Progenitor cell of endocrine pancreas (in vitro differentiated cells): Measurements from ENCODE around the gene ACTR5. TPM values are rescaled to one million over a fixed set of nuclear protein-coding genes. Genes with fewer than 3 reads are reported as not detected.

Experiments used
- DNase-seq: peaks from one replicate; pipeline ENCODE4 v3.0.0; 2021; ENCODE audit warnings: low spot score; ENCODE audit not compliant: unreplicated experiment
- H3K27ac Mint-ChIP-seq: 2 replicates; pipeline ENCODE4 v1.8.0; 2021; ENCODE audit warnings: mild to moderate bottlenecking, moderate library complexity, mixed read lengths
- H3K27me3 Mint-ChIP-seq: 2 replicates; pipeline ENCODE4 v1.8.0; 2021; ENCODE audit warnings: mixed read lengths
- H3K36me3 Mint-ChIP-seq: 2 replicates; pipeline ENCODE4 v1.8.0; 2022; ENCODE audit warnings: mixed read lengths; ENCODE audit not compliant: insufficient read depth
- H3K4me1 Mint-ChIP-seq: 2 replicates; pipeline ENCODE4 v1.8.0; 2021; ENCODE audit warnings: low read depth, mixed read lengths
- H3K4me3 Mint-ChIP-seq: 2 replicates; pipeline ENCODE4 v1.8.0; 2021; ENCODE audit warnings: low read depth, mild to moderate bottlenecking, moderate library complexity, mixed read lengths
- H3K9me3 Mint-ChIP-seq: 2 replicates; pipeline ENCODE4 v1.8.0; 2021; ENCODE audit warnings: low read depth, mixed read lengths
- total RNA-seq: library from RNA; stranded (reverse); gene quantifications from 2 replicates; pipeline ENCODE4 v1.2.1, GENCODE V29; 2021
- TF ChIP-seq, protein P1 (sequence below): fragments of 200-600 bp; sonication (generic); IDR thresholded peaks from one replicate; pipeline ENCODE4 v1.5.0; 2021; ENCODE audit warnings: antibody characterized with exemption, mild to moderate bottlenecking; ENCODE audit not compliant: unreplicated experiment

The ACTR5 gene
- total RNA-seq, 1 donor from 2014 or later = 9.8 TPM

DNA sequence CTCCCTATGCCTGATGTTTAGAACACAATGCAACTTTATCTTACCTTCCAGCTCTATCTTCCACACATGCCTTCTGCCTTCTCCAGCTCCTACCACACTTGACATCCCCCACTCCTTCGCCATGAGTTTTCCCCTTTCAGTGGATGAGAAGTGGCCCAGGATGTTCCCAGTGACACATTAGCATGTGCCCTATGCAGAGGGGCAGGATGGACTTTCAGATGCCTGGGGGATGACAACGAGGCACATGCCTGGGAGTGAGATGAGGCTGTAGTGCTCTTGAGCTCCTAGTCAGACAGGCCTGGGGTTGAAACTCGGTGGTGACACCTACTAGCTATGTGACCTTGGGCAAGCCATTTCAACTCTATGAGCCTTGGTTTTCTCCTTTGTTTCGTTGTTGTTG, 44.1 kb upstream of the ACTR5 start:
- no peak overlapping the region for H3K27ac Mint-ChIP-seq
- H3K4me3 Mint-ChIP-seq = no peak overlapping the region
- H3K9me3 Mint-ChIP-seq = no peaks in the 10 kb centered on the region
- H3K27me3 Mint-ChIP-seq = peaks cover 28% of the 10 kb centered on the region
- H3K36me3 Mint-ChIP-seq = no peaks in the 10 kb centered on the region
- TF ChIP-seq, protein P1, sequence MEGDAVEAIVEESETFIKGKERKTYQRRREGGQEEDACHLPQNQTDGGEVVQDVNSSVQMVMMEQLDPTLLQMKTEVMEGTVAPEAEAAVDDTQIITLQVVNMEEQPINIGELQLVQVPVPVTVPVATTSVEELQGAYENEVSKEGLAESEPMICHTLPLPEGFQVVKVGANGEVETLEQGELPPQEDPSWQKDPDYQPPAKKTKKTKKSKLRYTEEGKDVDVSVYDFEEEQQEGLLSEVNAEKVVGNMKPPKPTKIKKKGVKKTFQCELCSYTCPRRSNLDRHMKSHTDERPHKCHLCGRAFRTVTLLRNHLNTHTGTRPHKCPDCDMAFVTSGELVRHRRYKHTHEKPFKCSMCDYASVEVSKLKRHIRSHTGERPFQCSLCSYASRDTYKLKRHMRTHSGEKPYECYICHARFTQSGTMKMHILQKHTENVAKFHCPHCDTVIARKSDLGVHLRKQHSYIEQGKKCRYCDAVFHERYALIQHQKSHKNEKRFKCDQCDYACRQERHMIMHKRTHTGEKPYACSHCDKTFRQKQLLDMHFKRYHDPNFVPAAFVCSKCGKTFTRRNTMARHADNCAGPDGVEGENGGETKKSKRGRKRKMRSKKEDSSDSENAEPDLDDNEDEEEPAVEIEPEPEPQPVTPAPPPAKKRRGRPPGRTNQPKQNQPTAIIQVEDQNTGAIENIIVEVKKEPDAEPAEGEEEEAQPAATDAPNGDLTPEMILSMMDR = no peak
- no peaks in the 10 kb centered on the region for H3K4me1 Mint-ChIP-seq
- DNase-seq = no peak

GRCh38 chr20:38706509-38706908, 41.8 kb upstream of the ACTR5 start:
- TF ChIP-seq, protein P1 = no peak
- H3K4me1 Mint-ChIP-seq = no peaks in the 10 kb centered on the region
- peaks cover 28% of the 10 kb centered on the region for H3K27me3 Mint-ChIP-seq

GRCh38 chr20:38714308-38714707, 34.0 kb upstream of the ACTR5 start:
- no peak for DNase-seq
- Mint-ChIP-seq H3K27me3 (peaks cover 68% of the 10 kb centered on the region), H3K4me3 (no peak overlapping the region)

More at GRCh38 chr20:38706509-38706908, 41.8 kb upstream of the ACTR5 start:
- Mint-ChIP-seq H3K4me3 (no peak overlapping the region), H3K27ac (no peak overlapping the region), H3K36me3 (no peaks in the 10 kb centered on the region), H3K9me3 (no peaks in the 10 kb centered on the region)
- no peak for DNase-seq

DNA sequence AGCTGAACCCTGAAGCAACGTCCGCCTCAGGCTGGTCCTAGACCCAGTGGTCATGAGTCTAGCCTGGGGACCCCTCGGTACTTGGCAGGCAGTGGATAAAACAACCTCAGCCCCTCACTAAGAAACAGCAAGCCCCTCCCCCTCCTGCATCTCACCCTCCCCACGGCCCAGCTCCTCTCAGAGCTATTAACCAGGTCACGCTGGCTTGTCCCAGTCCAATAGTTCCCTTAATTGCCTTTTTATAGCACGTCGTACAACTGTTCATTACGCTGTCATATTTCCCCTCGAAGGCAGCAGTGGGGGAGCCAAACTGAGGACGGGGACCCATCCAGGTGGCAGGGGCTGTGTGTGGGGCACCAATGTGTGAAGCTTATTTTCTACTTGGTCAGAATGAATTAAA, 32.6 kb upstream of the ACTR5 start:
- Mint-ChIP-seq H3K4me3 (no peak overlapping the region), H3K36me3 (no peaks in the 10 kb centered on the region), H3K27me3 (peaks cover 78% of the 10 kb centered on the region), H3K9me3 (no peaks in the 10 kb centered on the region), H3K4me1 (no peaks in the 10 kb centered on the region), H3K27ac (no peak overlapping the region)
- TF ChIP-seq, protein P1 = no peak
- no peak for DNase-seq

More at GRCh38 chr20:38714308-38714707, 34.0 kb upstream of the ACTR5 start:
- Mint-ChIP-seq H3K36me3 (no peaks in the 10 kb centered on the region), H3K27ac (no peak overlapping the region), H3K4me1 (no peaks in the 10 kb centered on the region), H3K9me3 (no peaks in the 10 kb centered on the region)
- TF ChIP-seq, protein P1 = no peak

DNA sequence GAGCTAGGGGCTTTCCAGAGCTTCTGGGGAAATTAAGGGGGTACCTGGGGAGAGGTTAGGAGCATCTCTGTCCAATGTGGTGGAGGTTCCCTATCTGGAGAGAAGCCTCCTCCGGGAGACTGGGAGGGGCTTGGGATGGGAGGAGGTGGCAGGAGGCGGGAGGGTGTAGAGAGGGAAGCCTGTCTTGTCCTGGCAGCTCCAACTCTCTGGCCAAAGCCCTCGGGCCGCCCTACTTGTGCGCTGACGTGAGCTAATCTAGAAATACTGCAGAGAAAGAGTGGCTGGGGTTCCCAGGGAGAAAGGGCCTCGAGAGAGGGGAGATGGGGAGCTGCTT, 25.6 kb upstream of the ACTR5 start:
- Mint-ChIP-seq H3K27ac (no peak overlapping the region), H3K4me3 (no peak overlapping the region), H3K36me3 (no peaks in the 10 kb centered on the region), H3K9me3 (no peaks in the 10 kb centered on the region), H3K4me1 (peaks cover 2% of the 10 kb centered on the region), H3K27me3 (peaks cover 92% of the 10 kb centered on the region)
- TF ChIP-seq, protein P1 = no peak
- no peak for DNase-seq
